HG03025 (cell line): ENCODE measurements around the gene LACTBL1.
A peak's percentile ranks its signal among the peaks of the same experiment; 100 is the strongest.
"Not testable (repeated sequence)": the region's sequence is repeated elsewhere in the genome, so short reads cannot be mapped to it uniquely, and the experiment has no call there.

Experiments
- ATAC-seq: cut with Tn5 transposase; IDR thresholded peaks from one replicate; pipeline ENCODE4 v1.9.1; 2021; ENCODE audit warnings: mild to moderate bottlenecking, moderate library complexity; ENCODE audit not compliant: unreplicated experiment, low FRiP score

LACTBL1 gene

GRCh38 chr1:22972760-22973159 lies at the start of gene LACTBL1:
LACTBL1 (minus strand) TSS chr1:22972866; CDS start chr1:22972316, 550 bp downstream.
- no peak for ATAC-seq

GRCh38 chr1:23021834-23022233 lies 49.2 kb upstream of the LACTBL1 start:
- no peak for ATAC-seq

DNA sequence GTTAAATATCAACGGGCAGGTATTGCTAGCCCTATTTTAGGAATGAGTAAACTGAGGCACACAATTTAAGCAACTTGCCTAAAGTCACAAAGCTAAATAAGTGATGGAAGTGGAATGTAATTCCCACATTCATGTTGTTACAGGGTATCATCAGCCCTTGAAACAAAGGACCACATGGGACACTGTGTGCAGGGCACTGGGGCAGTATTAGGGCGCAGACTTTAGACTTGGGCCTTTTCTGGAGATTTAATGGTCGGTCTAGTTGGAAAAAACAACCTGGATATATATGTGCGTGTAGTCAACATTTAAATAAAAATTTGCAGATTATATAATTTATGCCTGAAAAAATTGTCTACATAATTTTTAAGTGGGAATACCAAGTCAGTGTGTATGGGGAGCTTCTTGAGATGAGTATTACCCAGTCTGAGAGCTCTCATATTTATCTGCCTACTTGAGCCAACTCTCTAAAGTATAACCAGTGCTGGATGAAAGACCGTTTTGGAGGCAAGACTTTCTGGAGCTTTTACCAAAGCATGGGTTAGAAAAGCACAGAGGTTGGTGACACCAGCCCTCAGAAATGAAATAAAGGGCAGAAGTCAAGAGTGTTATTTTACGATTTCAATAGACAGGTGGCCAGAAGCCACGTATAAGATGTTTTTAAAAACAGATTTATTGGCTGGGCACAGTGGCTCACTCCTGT lies 48.2 kb upstream of the LACTBL1 start:
- no peak for ATAC-seq

GRCh38 chr1:23019863-23020625 lies 47.4 kb upstream of the LACTBL1 start:
- peak; percentile 10 for ATAC-seq

- ATAC-seq = peak; percentile 74
These were observed 46.6 kb upstream of the LACTBL1 start, which contains the start of gene KDM1A for GRCh38 chr1:23019094-23019862. KDM1A (plus strand) TSS chr1:23019468; CDS start chr1:23019597, 129 bp downstream.

- ATAC-seq = no peak
These were observed 46.0 kb upstream of the LACTBL1 start for GRCh38 chr1:23018661-23019093.

- no peak for ATAC-seq
These were observed 41.0 kb upstream of the LACTBL1 start for GRCh38 chr1:23013657-23014056.

- ATAC-seq = not testable (repeated sequence)
These were observed 37.4 kb upstream of the LACTBL1 start for GRCh38 chr1:23010025-23010424.

GRCh38 chr1:23008901-23009300 lies 36.2 kb upstream of the LACTBL1 start:
- no peak for ATAC-seq

DNA sequence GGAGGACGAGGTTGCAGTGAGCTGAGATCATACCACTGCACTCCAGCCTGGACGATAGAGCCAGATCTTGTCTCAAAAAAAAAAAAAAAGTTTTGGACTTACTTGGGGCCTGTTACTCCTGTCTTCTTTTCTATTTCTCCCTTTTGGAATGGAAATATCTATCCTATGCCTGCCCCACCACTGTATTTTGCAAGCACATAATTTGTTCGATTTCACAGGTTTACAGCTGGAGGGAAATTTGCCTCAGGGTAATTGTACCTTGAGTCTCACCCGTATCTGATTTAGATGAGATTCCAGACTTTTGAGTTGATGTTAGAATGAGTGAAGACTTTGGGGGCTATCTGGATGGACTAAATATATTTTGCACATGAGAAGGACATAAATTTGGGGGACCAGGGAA lies 34.4 kb upstream of the LACTBL1 start:
- ATAC-seq = no peak

DNA sequence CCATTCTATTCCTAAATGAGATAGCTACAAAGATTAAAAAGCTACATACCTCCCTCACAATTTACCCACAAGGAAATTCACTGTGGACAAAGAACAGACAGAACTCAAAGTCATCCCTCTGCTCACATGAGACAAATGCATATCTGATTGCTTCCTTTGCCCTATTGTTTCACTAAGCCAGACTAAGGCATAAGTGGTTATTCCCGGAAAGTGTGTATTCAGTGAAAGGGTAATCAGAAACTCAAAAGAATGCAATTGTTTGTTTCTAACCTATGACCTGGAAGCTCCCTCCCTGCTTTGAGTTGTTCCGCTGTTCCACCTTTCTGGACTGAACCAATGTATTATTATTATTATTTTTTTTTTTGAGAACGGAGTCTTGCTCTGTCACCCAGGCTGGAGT lies 32.1 kb upstream of the LACTBL1 start:
- ATAC-seq = not testable (repeated sequence)

DNA sequence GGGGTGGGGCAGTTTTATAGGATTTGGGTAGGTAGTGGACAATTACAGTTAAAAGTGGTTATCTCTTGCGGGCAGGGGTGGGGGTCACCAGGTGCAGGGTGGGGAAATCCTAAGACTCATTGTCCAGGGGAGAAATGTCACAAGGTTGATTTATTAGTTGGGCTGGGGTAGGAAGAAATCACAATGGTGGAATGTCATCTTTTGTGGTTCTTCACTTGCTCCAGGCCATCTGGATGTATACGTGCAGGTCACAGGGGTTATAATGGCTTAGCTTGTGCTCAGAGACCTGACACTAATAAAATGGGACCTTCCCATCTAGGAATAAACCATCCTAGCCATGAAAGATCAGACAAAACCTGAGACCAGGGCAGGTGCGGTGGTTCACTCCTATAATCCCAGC lies 31.4 kb upstream of the LACTBL1 start:
- ATAC-seq = no peak

- not testable (repeated sequence) for ATAC-seq
These were observed 29.6 kb upstream of the LACTBL1 start for GRCh38 chr1:23002218-23002617.

DNA sequence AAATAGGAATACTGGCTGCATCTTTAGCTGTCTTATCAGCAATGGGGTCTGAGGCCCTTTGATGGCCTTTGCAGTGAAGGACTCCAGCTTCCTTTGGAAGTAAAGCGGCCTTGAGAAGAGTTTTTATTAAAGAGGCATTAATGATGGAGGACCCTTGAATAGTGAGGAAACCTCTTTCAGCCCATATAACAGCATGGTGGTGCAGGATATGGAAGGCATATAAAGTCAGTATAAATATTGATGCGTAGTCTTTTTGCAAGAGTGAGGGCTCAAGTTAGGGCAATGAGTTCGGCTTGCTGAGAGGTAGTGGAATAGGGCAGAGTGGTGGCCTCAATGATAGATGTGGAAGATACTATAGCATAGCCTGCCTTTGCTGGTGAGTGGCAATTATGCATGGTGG lies 27.5 kb upstream of the LACTBL1 start:
- not testable (repeated sequence) for ATAC-seq

GRCh38 chr1:22997528-22997927 lies 24.9 kb upstream of the LACTBL1 start:
- ATAC-seq = not testable (repeated sequence)

DNA sequence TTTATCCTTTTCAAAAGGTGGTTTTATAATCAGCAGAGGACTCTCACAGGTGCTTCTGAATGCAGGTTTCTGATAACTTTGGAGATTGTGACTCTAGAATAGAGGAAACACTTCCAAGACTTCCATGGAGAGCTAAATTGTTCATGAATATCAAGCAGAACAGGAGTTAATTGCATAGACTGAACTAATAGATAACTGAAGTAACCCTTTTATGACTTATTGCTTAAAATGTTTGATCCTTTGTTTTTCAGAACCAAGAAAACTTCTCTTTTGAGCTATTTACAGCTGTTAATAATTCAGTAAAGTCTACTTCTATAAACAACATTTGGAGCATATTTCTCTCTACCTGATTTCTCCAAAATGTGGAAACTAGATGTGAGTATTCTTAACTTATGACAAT lies 23.1 kb upstream of the LACTBL1 start:
- no peak for ATAC-seq

DNA sequence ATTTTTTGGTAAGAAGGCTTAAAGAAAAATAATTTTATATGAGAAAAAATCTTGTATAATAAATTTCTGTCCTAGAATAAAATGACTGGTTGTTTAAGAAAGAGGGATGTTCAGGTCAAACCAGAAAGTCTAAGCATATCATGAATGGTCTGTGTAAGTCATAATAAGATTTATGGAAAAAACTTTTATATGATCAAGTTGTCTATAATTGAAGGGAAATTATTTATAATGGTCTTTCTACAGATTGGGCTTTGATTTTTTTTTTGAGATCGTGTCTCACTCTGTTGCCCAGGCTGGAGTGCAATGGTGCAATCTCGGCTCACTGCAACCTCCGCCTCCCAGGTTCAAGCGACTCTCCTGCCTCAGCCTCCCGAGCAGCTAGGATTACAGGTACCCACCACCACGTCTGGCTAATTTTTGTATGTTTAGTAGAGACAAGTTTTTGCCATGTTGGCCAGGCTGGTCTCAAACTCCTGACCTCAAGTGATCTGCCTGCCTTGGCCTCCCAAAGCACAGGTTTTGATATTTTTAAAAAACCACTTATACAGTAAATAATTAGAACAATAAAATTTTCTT lies 20.6 kb upstream of the LACTBL1 start:
- not testable (repeated sequence) for ATAC-seq

- not testable (repeated sequence) for ATAC-seq
These were observed 19.7 kb upstream of the LACTBL1 start for GRCh38 chr1:22992384-22992783.

GRCh38 chr1:22983944-22984343 lies 11.3 kb upstream of the LACTBL1 start:
- ATAC-seq = no peak

GRCh38 chr1:22980471-22980790 lies 7.8 kb upstream of the LACTBL1 start:
- ATAC-seq = not testable (repeated sequence)

DNA sequence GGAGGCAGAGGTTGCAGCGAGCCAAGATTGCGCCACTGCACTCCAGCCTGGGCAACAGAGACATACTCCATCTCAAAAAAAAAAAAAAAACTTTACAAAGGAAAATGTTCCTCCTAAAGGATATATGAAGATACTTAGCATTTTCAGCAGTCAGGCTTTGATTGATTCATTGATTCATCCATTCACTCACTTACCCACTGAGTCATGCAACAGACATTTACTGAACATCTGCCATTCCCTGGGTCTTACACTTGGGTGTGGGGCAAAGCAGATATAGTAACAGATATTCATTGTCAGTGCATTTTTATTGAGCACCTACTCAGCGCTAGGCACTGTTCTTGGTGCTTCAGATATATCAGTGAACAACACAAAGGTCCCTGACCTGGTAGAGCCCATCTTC lies 5.6 kb upstream of the LACTBL1 start:
- ATAC-seq = no peak
